ENCODE data around the gene PHOX2A. TPM values are rescaled to one million over a fixed set of nuclear protein-coding genes. Genes with fewer than 3 reads are reported as not detected.

Gene PHOX2A
- total and polyA plus RNA-seq, 3 experiments from 2014 or later = not detected

GRCh38 chr11:72245263-72245816 lies 1.4 kb upstream of the PHOX2A start:
- Histone ChIP-seq H3K27ac (ENCODE audit: low read depth, low read length) (no peak overlapping the region), H3K4me1 (ENCODE audit: insufficient read depth, low read length) (peaks cover 7% of the 10 kb centered on the region), H3K36me3 (ENCODE audit: insufficient read depth, low read length) (no peaks in the 10 kb centered on the region), H3K27me3 (ENCODE audit: insufficient read depth, low read length, poor library complexity, severe bottlenecking) (peaks cover 52% of the 10 kb centered on the region), H3K9me3 (ENCODE audit: low read length) (no peaks in the 10 kb centered on the region), H3K4me3 (ENCODE audit: low read length) (no peak overlapping the region)
- ChIA-PET CTCF (interaction anchor here (0.5 kb wide), 1 partner anchor 190 kb away, joined by 3 read pairs; no protein-coding TSS in a partner anchor), POLR2A (interaction anchor here (1.0 kb wide), 1 partner anchor 10 kb away, joined by 3 read pairs; no protein-coding TSS in a partner anchor)
- H3K4me1 Mint-ChIP-seq = peaks cover 20 to 28% (median 22%) of the 10 kb centered on the region in 3 donors
- peaks cover 0 to 2% (median 0%) of the 10 kb centered on the region in 5 donors for H3K9me3 Mint-ChIP-seq
- no peak overlapping the region for H3K27ac Mint-ChIP-seq
- H3K27me3 Mint-ChIP-seq = peaks cover 39 to 42% of the 10 kb centered on the region in 2 donors
- no peak for DNase-seq
- H3K36me3 Mint-ChIP-seq = no peaks in the 10 kb centered on the region
- no peak overlapping the region for H3K4me3 Mint-ChIP-seq

DNA sequence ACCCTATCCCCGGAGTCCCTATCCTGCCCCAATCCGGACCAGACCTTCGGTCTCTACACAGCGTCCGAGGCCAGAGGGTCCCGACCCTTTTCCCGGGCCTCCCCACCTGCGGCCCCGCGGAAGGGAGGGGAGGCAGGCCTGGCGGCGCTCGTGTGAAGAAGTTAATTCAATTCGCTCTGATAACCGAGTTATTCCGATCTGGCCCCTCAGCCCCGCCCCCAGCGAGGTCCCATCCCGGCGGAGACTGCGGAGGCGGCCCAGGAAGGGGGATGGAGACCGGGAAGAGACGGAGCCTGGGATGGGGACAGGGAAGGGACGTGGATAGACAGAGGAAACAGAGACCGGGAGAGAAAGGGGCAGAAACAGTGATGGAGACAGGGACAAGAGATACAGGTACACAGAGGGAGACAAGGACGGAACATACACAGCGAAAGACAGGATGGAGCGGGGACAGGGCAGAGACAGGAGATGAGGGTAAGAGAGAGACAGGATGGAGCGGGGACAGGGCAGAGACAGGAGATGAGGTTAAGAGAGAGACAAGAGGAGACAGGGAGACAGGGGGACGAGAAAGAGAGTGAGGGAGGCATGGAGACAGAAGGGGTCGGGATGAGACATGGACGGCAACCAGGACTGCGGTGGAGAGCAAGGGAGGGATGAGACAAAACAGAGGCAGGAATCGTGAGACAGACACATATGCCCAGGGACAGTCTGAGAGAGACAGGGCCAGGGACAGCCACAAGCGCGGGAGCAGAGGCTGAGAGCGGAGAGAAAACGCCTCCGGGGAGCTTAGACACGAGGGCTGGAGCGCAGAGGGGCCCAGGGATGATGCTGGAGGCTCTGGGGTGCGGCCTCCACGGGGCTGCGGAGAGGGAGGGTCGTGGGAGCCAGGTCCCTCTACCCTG lies 636 bp upstream of the PHOX2A start:
- Mint-ChIP-seq H3K27me3 (peaks cover 39 to 40% of the 10 kb centered on the region in 2 donors), H3K9me3 (peaks cover 0 to 2% (median 0%) of the 10 kb centered on the region in 5 donors), H3K4me3 (peak overlapping the region in 5 of 7 donors; percentile 8 to 35 (median 13)), H3K36me3 (no peaks in the 10 kb centered on the region), H3K27ac (peak overlapping the region in 1 of 8 donors; percentile 30), H3K4me1 (peaks cover 23 to 31% (median 24%) of the 10 kb centered on the region in 3 donors)
- DNase-seq = no peak
- no peak overlapping the region for H3K27ac ChIP-seq (ENCODE audit: low read depth, low read length)
- H3K27me3 ChIP-seq (ENCODE audit: insufficient read depth, low read length, poor library complexity, severe bottlenecking) = peaks cover 55% of the 10 kb centered on the region
- H3K36me3 ChIP-seq (ENCODE audit: insufficient read depth, low read length) = no peaks in the 10 kb centered on the region
- H3K4me1 ChIP-seq (ENCODE audit: insufficient read depth, low read length) = peaks cover 11% of the 10 kb centered on the region
- H3K9me3 ChIP-seq (ENCODE audit: low read length) = no peaks in the 10 kb centered on the region
- no peak overlapping the region for H3K4me3 ChIP-seq (ENCODE audit: low read length)
- CTCF ChIA-PET = interaction anchor here (0.5 kb wide), 1 partner anchor 190 kb away, joined by 3 read pairs; no protein-coding TSS in a partner anchor
- POLR2A ChIA-PET = interaction anchor here (1.0 kb wide), 1 partner anchor 10 kb away, joined by 3 read pairs; no protein-coding TSS in a partner anchor

DNA sequence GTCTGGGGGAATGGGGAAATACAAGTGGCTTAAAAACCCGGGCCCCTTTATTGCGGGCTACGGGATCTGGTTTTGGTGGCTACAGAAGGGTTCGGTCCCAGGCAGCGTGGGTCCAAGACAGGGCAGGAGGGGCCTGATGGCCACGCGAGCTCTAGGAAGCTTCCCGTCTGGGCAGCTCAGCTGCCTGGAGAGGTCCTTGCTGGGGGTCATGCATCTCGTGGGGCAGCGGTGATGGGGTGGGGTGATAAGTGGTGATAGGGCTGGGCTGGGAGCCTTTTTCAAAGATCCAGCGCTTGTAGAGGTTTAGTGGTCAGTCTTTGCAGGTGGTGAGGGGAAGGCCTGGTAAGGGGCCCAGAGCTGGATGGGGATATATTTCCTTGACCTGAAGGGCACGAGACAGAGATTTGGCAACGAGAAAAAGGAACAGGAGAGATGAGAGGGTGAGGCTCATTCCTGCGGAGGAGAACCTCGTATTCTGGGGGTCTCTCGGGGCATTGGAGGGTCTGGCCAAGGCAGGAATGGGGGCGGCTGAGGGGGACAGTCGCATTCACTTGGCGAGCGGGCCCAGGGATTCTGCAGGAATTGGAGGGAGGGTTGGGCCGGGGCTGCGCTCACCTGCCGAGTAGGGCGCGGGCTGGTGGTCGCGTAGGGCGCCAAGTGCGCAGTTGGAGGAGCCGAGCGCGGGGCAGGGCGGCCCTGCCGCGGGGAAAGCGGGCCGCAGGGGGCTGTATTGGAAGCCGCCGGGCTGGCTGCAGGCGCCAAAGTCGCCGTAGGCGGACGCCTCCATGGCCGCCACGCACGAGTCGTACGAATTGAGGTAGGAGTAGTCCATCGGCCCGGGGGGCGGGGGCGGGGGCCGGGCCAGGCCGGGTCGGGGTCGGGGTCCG lies 560 bp downstream of the PHOX2A start:
- ChIA-PET POLR2A (no interaction called here), CTCF (interaction anchor here (1.5 kb wide), 1 partner anchor 60 kb away, joined by 3 read pairs; no protein-coding TSS in a partner anchor)
- peaks cover 60% of the 10 kb centered on the region for H3K27me3 ChIP-seq (ENCODE audit: insufficient read depth, low read length, poor library complexity, severe bottlenecking)
- no peak for DNase-seq
- Mint-ChIP-seq H3K36me3 (peaks cover 0 to 2% (median 1%) of the 10 kb centered on the region in 3 donors), H3K27me3 (peaks cover 40 to 43% of the 10 kb centered on the region in 2 donors), H3K27ac (no peak overlapping the region), H3K4me3 (peak overlapping the region in 4 of 7 donors; percentile 9 to 57 (median 38)), H3K4me1 (peaks cover 27 to 40% (median 30%) of the 10 kb centered on the region in 3 donors), H3K9me3 (peaks cover 0 to 2% (median 0%) of the 10 kb centered on the region in 5 donors)
- H3K27ac ChIP-seq (ENCODE audit: low read depth, low read length) = no peak overlapping the region
- H3K36me3 ChIP-seq (ENCODE audit: insufficient read depth, low read length) = no peaks in the 10 kb centered on the region
- peaks cover 11% of the 10 kb centered on the region for H3K4me1 ChIP-seq (ENCODE audit: insufficient read depth, low read length)
- H3K4me3 ChIP-seq (ENCODE audit: low read length) = no peak overlapping the region
- H3K9me3 ChIP-seq (ENCODE audit: low read length) = no peaks in the 10 kb centered on the region

GRCh38 chr11:72242141-72242540 lies 1.8 kb downstream of the PHOX2A start:
- Mint-ChIP-seq H3K9me3 (peaks cover 0 to 2% (median 0%) of the 10 kb centered on the region in 5 donors), H3K36me3 (peaks cover 0 to 7% (median 2%) of the 10 kb centered on the region in 3 donors)
- CTCF ChIA-PET = no interaction called here

GRCh38 chr11:72241291-72241781 lies 2.6 kb downstream of the PHOX2A start:
- CTCF ChIA-PET = no interaction called here
- H3K4me3 Mint-ChIP-seq = peak overlapping the region in 2 of 7 donors; percentile 27 to 71
- H3K36me3 ChIP-seq (ENCODE audit: insufficient read depth, low read length) = peaks cover 3% of the 10 kb centered on the region
- H3K27ac ChIP-seq (ENCODE audit: low read depth, low read length) = no peak overlapping the region
- no peak for DNase-seq
- H3K27me3 ChIP-seq (ENCODE audit: insufficient read depth, low read length, poor library complexity, severe bottlenecking) = peaks cover 53% of the 10 kb centered on the region
- POLR2A ChIA-PET = interaction anchor here (0.7 to 1.4 kb wide), 2 partner anchors 15 to 18 kb away, joined by 3 to 8 read pairs; no protein-coding TSS in a partner anchor
- H3K27me3 Mint-ChIP-seq = peaks cover 39 to 40% of the 10 kb centered on the region in 2 donors
- peaks cover 27 to 40% (median 30%) of the 10 kb centered on the region in 3 donors for H3K4me1 Mint-ChIP-seq
- H3K9me3 ChIP-seq (ENCODE audit: low read length) = no peaks in the 10 kb centered on the region
- H3K4me1 ChIP-seq (ENCODE audit: insufficient read depth, low read length) = peaks cover 11% of the 10 kb centered on the region
- peaks cover 0 to 15% (median 4%) of the 10 kb centered on the region in 3 donors for H3K36me3 Mint-ChIP-seq
- no peak overlapping the region for H3K27ac Mint-ChIP-seq
- no peak overlapping the region for H3K4me3 ChIP-seq (ENCODE audit: low read length)
- H3K9me3 Mint-ChIP-seq = peaks cover 0 to 2% (median 0%) of the 10 kb centered on the region in 5 donors

More at GRCh38 chr11:72242141-72242540, 1.8 kb downstream of the PHOX2A start:
- Histone ChIP-seq H3K27me3 (ENCODE audit: insufficient read depth, low read length, poor library complexity, severe bottlenecking) (peaks cover 59% of the 10 kb centered on the region), H3K4me3 (ENCODE audit: low read length) (no peak overlapping the region), H3K36me3 (ENCODE audit: insufficient read depth, low read length) (peaks cover 3% of the 10 kb centered on the region), H3K27ac (ENCODE audit: low read depth, low read length) (no peak overlapping the region), H3K9me3 (ENCODE audit: low read length) (no peaks in the 10 kb centered on the region), H3K4me1 (ENCODE audit: insufficient read depth, low read length) (peaks cover 11% of the 10 kb centered on the region)
- Mint-ChIP-seq H3K27me3 (peaks cover 39 to 40% of the 10 kb centered on the region in 2 donors), H3K27ac (peak overlapping the region in 1 of 8 donors; percentile 62), H3K4me1 (peaks cover 27 to 40% (median 30%) of the 10 kb centered on the region in 3 donors), H3K4me3 (no peak overlapping the region)
- DNase-seq = no peak
- POLR2A ChIA-PET = interaction anchor here (0.6 kb wide), 1 partner anchor 146 kb away, joined by 3 read pairs; no protein-coding TSS in a partner anchor

DNA sequence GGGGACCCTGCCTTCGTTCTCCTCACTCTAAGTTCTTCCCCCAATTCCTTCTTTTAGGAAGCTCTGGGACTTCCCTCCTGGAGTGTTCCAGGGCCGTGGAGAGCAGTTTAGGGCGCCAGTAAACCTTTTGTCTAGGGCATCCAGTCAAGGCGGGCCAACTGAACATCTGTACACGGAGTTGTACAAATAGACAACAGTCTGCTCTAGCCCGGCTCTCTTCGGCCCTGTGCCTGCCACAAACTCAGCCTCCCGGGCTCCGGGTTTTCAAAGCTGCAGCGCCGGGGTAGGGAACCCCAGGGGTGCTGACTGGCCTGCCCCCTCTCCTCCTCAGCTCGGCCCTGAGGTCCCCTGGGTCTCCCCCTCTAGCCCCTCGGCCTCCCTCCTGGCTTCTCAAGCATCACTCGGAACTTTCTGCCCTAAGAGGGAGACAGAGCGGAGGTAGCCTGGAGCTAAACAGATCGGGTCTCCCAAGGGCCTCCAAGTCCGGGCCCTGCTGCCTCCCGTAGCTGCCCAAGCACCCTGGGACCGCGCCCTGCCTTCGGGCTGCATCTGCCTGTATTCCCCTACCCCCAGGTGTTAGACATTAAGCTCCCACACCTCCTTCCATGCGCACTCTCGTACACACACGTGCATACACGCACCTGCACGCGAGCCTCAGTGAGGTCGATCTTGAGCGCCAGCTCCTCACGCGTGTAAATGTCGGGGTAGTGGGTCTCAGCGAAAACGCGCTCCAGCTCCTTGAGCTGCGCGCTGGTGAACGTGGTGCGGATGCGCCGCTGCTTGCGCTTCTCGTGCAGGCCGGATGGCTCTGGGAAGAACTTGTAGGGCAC lies 3.3 kb downstream of the PHOX2A start:
- Histone ChIP-seq H3K9me3 (ENCODE audit: low read length) (no peaks in the 10 kb centered on the region), H3K27me3 (ENCODE audit: insufficient read depth, low read length, poor library complexity, severe bottlenecking) (peaks cover 46% of the 10 kb centered on the region), H3K4me3 (ENCODE audit: low read length) (no peak overlapping the region), H3K4me1 (ENCODE audit: insufficient read depth, low read length) (peaks cover 11% of the 10 kb centered on the region), H3K36me3 (ENCODE audit: insufficient read depth, low read length) (peaks cover 3% of the 10 kb centered on the region), H3K27ac (ENCODE audit: low read depth, low read length) (no peak overlapping the region)
- Mint-ChIP-seq H3K4me1 (peaks cover 27 to 40% (median 30%) of the 10 kb centered on the region in 3 donors), H3K27ac (peak overlapping the region in 2 of 8 donors; percentile 13 to 75), H3K36me3 (peaks cover 0 to 20% (median 4%) of the 10 kb centered on the region in 3 donors), H3K4me3 (peak overlapping the region in 5 of 7 donors; percentile 45 to 76 (median 71)), H3K9me3 (peaks cover 0 to 2% (median 0%) of the 10 kb centered on the region in 5 donors), H3K27me3 (peaks cover 39 to 40% of the 10 kb centered on the region in 2 donors)
- CTCF ChIA-PET = no interaction called here
- no peak for DNase-seq
- POLR2A ChIA-PET = interaction anchor here (0.6 to 1.4 kb wide), 3 partner anchors 14 to 18 kb away, joined by 3 to 8 read pairs (median 3); no protein-coding TSS in a partner anchor

All from CD8-positive, alpha-beta memory T cell (primary cell).